Measurements from ENCODE around the gene ARHGAP29.

Gene ARHGAP29

GRCh38 chr1:94237291-94238226 is at the start of gene ARHGAP29:
ARHGAP29 (minus strand) TSS chr1:94237584; CDS start chr1:94231611, 5,973 bp downstream.
- DNase-seq = peak; percentile 62

- no peak for DNase-seq
Measured at GRCh38 chr1:94286864-94287437, 49.6 kb upstream of the ARHGAP29 start.

GRCh38 chr1:94285031-94285654 is 47.8 kb upstream of the ARHGAP29 start:
- no peak for DNase-seq

GRCh38 chr1:94284476-94284875 is 47.1 kb upstream of the ARHGAP29 start:
- no peak for DNase-seq

- DNase-seq = no peak
Measured at GRCh38 chr1:94283462-94283861, 46.1 kb upstream of the ARHGAP29 start.

- no peak for DNase-seq
Measured at GRCh38 chr1:94282143-94282711, 44.8 kb upstream of the ARHGAP29 start.

GRCh38 chr1:94281361-94282142 is 44.2 kb upstream of the ARHGAP29 start:
- no peak for DNase-seq

- DNase-seq = no peak
Measured at GRCh38 chr1:94280541-94280940, 43.2 kb upstream of the ARHGAP29 start.

- DNase-seq = no peak
Measured at GRCh38 chr1:94279462-94279861, 42.1 kb upstream of the ARHGAP29 start.

GRCh38 chr1:94279038-94279437 is 41.7 kb upstream of the ARHGAP29 start:
- DNase-seq = no peak

GRCh38 chr1:94276988-94277434 is 39.6 kb upstream of the ARHGAP29 start:
- DNase-seq = no peak

GRCh38 chr1:94275083-94275482 is 37.7 kb upstream of the ARHGAP29 start:
- no peak for DNase-seq

- DNase-seq = no peak
Measured at GRCh38 chr1:94274561-94274960, 37.2 kb upstream of the ARHGAP29 start.

- DNase-seq = no peak
Measured at GRCh38 chr1:94273111-94273510, 35.7 kb upstream of the ARHGAP29 start.

- no peak for DNase-seq
Measured at GRCh38 chr1:94272388-94272787, 35.0 kb upstream of the ARHGAP29 start.

GRCh38 chr1:94271373-94271772 is 34.0 kb upstream of the ARHGAP29 start:
- no peak for DNase-seq

GRCh38 chr1:94270801-94271203 is 33.4 kb upstream of the ARHGAP29 start:
- DNase-seq = no peak

GRCh38 chr1:94269921-94270320 is 32.5 kb upstream of the ARHGAP29 start:
- no peak for DNase-seq

- DNase-seq = no peak
Measured at GRCh38 chr1:94265906-94266305, 28.5 kb upstream of the ARHGAP29 start.

GRCh38 chr1:94265011-94265422 is 27.6 kb upstream of the ARHGAP29 start:
- no peak for DNase-seq

- no peak for DNase-seq
Measured at GRCh38 chr1:94260635-94261387, 23.4 kb upstream of the ARHGAP29 start.
